Measurements from ENCODE around the gene MAOB.

DNA sequence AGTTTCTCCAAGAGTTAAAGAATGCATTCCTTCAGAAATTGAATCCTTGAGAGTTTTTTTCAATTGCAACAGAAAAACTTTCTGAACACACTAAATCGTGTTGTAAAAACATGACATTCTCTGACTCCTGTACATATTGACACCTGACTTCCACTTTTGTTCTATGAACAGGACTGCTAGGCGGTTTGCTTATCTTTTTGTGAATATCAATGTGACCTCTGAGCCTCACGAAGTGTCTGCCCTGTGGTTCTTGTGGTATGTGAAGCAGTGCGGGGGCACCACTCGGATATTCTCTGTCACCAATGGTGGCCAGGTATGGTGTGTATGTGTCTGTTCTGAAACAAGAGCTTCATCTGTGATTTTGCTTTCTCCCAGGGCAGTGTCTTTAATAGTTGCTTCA, 154.2 kb downstream of the MAOB start:
- TF ChIP-seq, protein P1, sequence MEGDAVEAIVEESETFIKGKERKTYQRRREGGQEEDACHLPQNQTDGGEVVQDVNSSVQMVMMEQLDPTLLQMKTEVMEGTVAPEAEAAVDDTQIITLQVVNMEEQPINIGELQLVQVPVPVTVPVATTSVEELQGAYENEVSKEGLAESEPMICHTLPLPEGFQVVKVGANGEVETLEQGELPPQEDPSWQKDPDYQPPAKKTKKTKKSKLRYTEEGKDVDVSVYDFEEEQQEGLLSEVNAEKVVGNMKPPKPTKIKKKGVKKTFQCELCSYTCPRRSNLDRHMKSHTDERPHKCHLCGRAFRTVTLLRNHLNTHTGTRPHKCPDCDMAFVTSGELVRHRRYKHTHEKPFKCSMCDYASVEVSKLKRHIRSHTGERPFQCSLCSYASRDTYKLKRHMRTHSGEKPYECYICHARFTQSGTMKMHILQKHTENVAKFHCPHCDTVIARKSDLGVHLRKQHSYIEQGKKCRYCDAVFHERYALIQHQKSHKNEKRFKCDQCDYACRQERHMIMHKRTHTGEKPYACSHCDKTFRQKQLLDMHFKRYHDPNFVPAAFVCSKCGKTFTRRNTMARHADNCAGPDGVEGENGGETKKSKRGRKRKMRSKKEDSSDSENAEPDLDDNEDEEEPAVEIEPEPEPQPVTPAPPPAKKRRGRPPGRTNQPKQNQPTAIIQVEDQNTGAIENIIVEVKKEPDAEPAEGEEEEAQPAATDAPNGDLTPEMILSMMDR (IDR thresholded peaks at IDR 0.05) = no peak
- TF ChIP-seq EP300 (IDR thresholded peaks at IDR 0.05) = no peak
- no peak for TF ChIP-seq POLR2A (IDR thresholded peaks at IDR 0.05)

Data from upper lobe of left lung (tissue), 4 donors.